ENCODE results near the gene RARRES2. TPM values are rescaled to one million over a fixed set of nuclear protein-coding genes. Genes with fewer than 3 reads are reported as not detected.

The RARRES2 gene
- total RNA-seq, 1 donor from 2014 or later = 19.4 TPM

DNA sequence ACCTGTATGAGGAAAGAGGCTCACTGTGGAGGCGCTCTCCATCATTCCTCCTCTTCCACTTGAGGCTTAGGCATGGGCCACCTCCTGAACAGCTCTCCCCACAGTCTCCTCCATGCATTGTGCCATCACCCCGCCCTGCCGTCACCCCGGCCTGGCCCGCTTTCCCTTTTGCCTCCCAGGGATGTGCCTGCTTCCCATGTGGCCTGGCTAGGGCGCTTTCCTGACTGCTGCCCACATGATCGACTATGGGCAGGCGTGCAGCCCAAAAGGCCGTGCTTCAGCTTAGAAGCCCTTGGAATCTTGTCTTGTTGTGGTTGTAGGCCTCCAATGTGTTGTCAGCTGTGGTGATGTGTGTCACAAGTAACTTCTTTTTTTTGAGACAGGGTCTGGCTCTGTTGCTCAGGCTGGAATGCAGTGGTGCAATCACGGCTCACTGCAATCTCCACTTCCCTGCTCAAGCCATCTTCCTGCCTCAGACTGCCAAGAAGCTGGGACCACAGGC is 16.3 kb downstream of the RARRES2 start:
- H3K27ac ChIP-seq (ENCODE audit: low read depth, low read length) = no peak overlapping the region
- no peaks in the 10 kb centered on the region for H3K79me2 ChIP-seq (ENCODE audit: insufficient read depth, low read length)
- peak; percentile 73 for DNase-seq (ENCODE audit: low read depth)
- no peak overlapping the region for H3K4me3 ChIP-seq (ENCODE audit: insufficient read depth, low read depth, low read length)
- peaks cover 3% of the 10 kb centered on the region for H3K9me3 Mint-ChIP-seq (ENCODE audit: unreplicated experiment)
- no peak overlapping the region for H2AFZ ChIP-seq (ENCODE audit: low read depth, low read length)
- TF ChIP-seq EZH2 (IDR thresholded peaks at IDR 0.05; ENCODE audit: insufficient read depth, low read length) = no peak
- TF ChIP-seq, protein P1, sequence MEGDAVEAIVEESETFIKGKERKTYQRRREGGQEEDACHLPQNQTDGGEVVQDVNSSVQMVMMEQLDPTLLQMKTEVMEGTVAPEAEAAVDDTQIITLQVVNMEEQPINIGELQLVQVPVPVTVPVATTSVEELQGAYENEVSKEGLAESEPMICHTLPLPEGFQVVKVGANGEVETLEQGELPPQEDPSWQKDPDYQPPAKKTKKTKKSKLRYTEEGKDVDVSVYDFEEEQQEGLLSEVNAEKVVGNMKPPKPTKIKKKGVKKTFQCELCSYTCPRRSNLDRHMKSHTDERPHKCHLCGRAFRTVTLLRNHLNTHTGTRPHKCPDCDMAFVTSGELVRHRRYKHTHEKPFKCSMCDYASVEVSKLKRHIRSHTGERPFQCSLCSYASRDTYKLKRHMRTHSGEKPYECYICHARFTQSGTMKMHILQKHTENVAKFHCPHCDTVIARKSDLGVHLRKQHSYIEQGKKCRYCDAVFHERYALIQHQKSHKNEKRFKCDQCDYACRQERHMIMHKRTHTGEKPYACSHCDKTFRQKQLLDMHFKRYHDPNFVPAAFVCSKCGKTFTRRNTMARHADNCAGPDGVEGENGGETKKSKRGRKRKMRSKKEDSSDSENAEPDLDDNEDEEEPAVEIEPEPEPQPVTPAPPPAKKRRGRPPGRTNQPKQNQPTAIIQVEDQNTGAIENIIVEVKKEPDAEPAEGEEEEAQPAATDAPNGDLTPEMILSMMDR (IDR thresholded peaks at IDR 0.05; ENCODE audit: insufficient read depth, low read depth, low read length) = no peak
- no peaks in the 10 kb centered on the region for H3K36me3 ChIP-seq (ENCODE audit: insufficient read depth, low read length)
- no peaks in the 10 kb centered on the region for H3K27me3 ChIP-seq (ENCODE audit: insufficient read depth, low read length)
- H3K4me3 Mint-ChIP-seq (ENCODE audit: unreplicated experiment) = no peak overlapping the region
- peak overlapping the region; percentile 72 for H3K27ac Mint-ChIP-seq (ENCODE audit: unreplicated experiment)
- FAIRE-seq = no peak
- no peaks in the 10 kb centered on the region for H3K9me3 ChIP-seq (ENCODE audit: insufficient read depth, low read depth, low read length)
- peaks cover 15% of the 10 kb centered on the region for H3K4me1 ChIP-seq (ENCODE audit: insufficient read depth, low read length)
- peaks cover 4% of the 10 kb centered on the region for H3K36me3 Mint-ChIP-seq (ENCODE audit: low read depth, unreplicated experiment)
- H3K9ac ChIP-seq (ENCODE audit: low read length) = no peak overlapping the region
- H3K4me2 ChIP-seq (ENCODE audit: low read length) = no peak overlapping the region
- H4K20me1 ChIP-seq (ENCODE audit: insufficient read depth, low read length) = no peaks in the 10 kb centered on the region
- peaks cover 24% of the 10 kb centered on the region for H3K4me1 Mint-ChIP-seq (ENCODE audit: low read depth, unreplicated experiment)
- peaks cover 2% of the 10 kb centered on the region for H3K27me3 Mint-ChIP-seq (ENCODE audit: low read depth, unreplicated experiment)

DNA sequence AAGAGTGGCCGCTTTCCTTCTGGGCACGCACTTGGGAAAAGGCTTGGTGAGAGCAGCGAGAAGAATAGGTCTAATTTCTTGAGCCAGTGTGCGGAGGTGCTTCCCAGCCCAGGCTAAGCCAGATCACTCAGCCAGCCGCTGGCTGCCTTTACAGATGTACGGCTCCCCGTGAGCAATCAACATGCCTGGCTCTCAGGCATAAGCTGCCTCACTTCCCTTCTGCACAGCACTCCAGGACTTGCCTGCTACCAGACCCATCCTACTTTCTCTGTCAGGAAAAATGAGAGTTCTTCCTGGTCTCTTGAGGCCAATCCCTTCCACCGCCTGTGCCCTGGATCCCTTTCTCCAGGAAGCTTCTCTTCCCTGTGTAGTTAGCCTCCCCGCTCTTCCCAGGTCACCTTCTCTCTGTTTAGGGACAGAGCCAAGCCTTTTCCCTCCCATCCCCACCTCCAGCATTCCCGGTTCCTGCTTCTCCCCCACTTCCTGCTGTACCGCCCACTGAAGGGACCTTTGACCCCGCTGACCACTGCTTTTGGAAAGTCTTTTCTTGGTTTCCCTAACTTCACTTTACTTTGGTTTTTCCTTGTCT is 17.0 kb downstream of the RARRES2 start:
- DNase-seq (ENCODE audit: low read depth) = peak; percentile 54
- Histone ChIP-seq H4K20me1 (ENCODE audit: insufficient read depth, low read length) (no peaks in the 10 kb centered on the region), H3K9ac (ENCODE audit: low read length) (no peak overlapping the region)

More for the DNA sequence above, 17.0 kb downstream of the RARRES2 start:
- Histone ChIP-seq H3K4me3 (ENCODE audit: insufficient read depth, low read depth, low read length) (no peak overlapping the region), H3K79me2 (ENCODE audit: insufficient read depth, low read length) (no peaks in the 10 kb centered on the region), H3K4me1 (ENCODE audit: insufficient read depth, low read length) (peaks cover 15% of the 10 kb centered on the region), H3K27ac (ENCODE audit: low read depth, low read length) (no peak overlapping the region), H3K27me3 (ENCODE audit: insufficient read depth, low read length) (no peaks in the 10 kb centered on the region), H3K36me3 (ENCODE audit: insufficient read depth, low read length) (no peaks in the 10 kb centered on the region), H3K4me2 (ENCODE audit: low read length) (peak overlapping the region; percentile 86), H3K9me3 (ENCODE audit: insufficient read depth, low read depth, low read length) (no peaks in the 10 kb centered on the region), H2AFZ (ENCODE audit: low read depth, low read length) (peak overlapping the region; percentile 74)
- H3K4me1 Mint-ChIP-seq (ENCODE audit: low read depth, unreplicated experiment) = peaks cover 24% of the 10 kb centered on the region
- TF ChIP-seq EZH2 (IDR thresholded peaks at IDR 0.05; ENCODE audit: insufficient read depth, low read length) = no peak
- TF ChIP-seq, protein P1 (IDR thresholded peaks at IDR 0.05; ENCODE audit: insufficient read depth, low read depth, low read length) = no peak
- peaks cover 3% of the 10 kb centered on the region for H3K9me3 Mint-ChIP-seq (ENCODE audit: unreplicated experiment)
- H3K4me3 Mint-ChIP-seq (ENCODE audit: unreplicated experiment) = no peak overlapping the region
- no peak for FAIRE-seq
- H3K27me3 Mint-ChIP-seq (ENCODE audit: low read depth, unreplicated experiment) = peaks cover 2% of the 10 kb centered on the region
- peaks cover 4% of the 10 kb centered on the region for H3K36me3 Mint-ChIP-seq (ENCODE audit: low read depth, unreplicated experiment)
- peak overlapping the region; percentile 1 for H3K27ac Mint-ChIP-seq (ENCODE audit: unreplicated experiment)
